GM18870 (cell line): ENCODE data around the gene FZD10.

Source experiments
- ATAC-seq: cut with Tn5 transposase; IDR thresholded peaks from one replicate; pipeline ENCODE4 v1.9.1; 2021; ENCODE audit warnings: moderate library complexity; ENCODE audit not compliant: unreplicated experiment

The FZD10 gene

GRCh38 chr12:130177635-130178242, 15.5 kb downstream of the FZD10 start:
- ATAC-seq = no peak

GRCh38 chr12:130178282-130178681, 16.0 kb downstream of the FZD10 start:
- no peak for ATAC-seq

DNA sequence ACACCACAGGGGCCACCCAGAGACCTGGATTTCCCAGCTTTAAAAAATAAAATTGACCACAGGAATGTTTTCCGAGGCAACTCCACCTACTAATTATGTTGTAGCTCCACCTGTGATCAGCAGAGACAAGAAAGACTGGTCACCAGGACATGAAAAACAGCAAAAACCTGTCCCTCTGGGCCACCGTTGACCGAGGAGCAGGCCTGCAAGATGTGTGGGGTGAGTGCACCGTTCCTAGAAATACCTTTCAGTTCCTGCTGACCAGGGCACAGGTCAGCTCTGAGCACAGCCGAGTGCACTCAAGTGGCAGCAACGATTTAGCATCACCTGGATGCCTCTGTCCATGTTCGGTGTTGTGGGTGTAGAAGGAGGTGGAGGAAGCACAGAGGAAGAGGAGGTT, 16.9 kb downstream of the FZD10 start:
- no peak for ATAC-seq

DNA sequence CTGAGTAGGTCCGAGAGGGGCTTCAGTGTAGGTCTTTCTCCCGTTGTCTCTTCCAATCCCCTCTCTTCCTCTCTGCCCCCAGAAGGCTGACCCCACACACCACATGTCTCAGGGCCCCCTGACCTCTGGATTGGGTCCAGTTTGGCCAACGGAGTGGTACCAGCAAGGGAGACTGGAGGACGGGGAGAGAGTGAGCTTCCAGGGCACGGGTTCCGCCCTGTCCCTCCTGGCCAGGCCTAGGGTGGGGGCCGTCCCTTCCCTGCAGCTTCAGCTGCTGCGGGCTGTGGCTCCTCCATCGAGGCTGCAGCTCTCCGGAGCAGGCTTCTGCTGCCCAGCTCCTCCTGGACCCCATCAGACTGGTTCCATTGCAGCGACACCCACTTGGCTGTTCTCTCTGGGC, 17.4 kb downstream of the FZD10 start:
- no peak for ATAC-seq

DNA sequence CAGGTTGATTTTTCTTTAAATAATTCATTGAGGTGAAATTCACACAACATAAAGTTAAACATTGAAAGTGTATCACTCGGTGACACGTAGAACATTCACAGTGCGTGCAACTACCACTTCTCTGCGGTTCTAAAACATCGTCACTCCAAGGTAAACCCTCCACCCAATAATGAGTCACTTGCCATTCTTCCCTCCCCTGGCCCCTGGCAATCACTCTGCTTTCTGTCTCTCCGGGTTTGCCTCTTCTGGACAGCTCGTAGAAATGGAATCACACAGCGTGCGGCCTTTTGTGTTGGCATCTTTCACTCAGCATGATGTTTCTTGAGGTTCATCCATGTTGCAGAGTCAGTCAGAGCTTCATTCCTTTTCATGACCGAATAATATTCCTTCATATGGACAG, 18.9 kb downstream of the FZD10 start:
- no peak for ATAC-seq

DNA sequence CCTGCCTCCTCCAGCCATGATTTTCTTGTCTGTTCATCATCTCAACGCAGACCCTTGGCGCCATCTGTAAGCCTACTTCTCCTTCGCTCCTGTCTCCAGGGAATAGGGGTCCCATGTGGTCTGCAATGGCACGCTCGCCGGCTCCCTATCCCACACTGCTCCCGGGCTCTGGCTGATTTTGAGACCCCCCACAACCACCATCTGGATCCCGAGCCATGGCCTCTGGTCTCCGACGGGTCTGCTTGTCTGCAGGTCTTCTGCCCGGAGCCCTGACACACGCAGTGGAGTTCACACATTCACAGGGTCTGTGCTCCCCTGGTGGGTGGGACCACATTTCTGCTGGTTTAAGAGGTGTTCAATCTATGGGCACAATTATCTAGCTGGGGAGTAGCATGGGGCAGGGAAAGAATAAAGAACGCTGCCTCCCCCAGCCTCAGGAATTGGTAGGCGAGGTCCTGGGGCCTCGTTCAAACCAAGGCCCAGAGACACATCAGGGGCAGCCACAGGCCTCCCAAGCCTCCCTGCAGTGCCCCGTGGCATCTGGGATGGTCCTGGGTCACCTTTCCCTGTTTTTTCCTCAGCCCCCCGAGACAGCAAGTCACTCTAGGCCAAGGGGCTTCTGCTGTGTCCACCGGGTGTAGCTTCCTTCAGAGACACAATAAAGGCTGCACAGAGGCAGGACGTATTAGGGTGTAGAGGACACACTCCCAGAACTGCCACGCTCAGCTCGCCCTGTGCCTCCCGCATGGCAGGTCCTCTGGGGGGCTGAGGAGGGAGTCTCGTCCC, 21.5 kb downstream of the FZD10 start:
- no peak for ATAC-seq

DNA sequence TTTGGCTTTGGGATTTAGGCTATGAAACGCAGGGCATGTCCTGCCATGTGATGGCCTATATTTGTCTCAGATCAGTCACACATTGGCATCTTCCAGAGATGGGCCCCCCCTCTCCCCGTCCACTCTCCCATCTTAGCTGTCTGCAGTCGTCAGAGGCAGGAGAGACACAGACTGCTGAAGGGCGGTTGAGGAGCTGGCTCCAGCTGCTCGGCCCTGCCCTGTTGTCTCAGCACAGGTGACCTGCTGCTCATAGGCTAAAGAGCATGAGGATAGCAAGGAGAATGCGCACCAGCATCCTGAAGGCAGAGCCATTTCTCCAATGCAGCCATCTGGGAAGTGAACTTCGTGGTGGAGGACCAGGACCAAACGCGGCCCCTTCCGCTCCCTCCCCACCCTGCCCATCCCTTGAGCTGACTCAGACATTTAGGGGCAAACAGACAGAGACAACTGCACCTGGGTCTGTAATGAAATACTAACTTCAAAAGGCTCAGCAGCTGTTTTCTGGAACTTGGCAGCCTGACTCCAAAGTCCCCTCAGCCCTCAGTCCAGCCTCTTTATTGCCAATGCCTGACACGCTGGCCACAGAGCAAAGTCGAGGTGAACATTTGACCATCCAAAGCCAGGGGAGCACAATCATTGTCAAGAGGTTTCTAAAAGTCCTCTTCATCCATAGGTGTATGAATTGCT, 22.3 kb downstream of the FZD10 start:
- no peak for ATAC-seq

- no peak for ATAC-seq
Observed at GRCh38 chr12:130185455-130186391, 23.5 kb downstream of the FZD10 start.

DNA sequence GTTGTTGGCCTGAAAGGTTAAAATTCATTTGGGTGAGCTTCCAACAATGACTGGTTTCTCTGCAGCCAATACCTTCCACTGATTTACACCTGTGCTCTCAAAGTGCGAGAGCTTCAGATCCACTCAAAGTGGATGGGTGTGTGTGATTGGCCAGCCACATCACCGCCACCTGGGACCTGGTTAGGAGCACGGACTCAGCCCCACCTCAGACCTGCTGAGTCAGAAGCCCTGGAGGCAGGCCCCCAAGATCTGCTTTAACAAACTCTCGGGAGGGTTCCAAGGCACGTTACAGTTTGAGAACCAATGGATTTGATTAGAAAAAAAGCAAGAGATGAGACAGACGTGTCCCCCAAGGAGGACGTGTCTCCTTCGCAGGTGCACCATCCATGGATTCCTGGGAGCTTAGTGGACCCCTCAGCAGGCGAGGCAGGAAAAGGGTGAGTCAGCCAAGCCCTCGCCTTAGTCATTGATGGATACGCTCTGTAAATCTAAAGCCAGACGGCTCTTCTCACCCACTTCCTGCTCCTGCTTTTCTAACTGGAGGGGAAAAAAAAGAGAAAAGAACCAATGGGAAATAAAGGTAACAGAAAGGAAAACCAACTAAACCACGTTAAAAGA, 24.5 kb downstream of the FZD10 start:
- ATAC-seq = no peak

- ATAC-seq = no peak
Observed at GRCh38 chr12:130192642-130193345, 30.5 kb downstream of the FZD10 start.

- no peak for ATAC-seq
Observed at GRCh38 chr12:130194154-130194553, 31.9 kb downstream of the FZD10 start.

DNA sequence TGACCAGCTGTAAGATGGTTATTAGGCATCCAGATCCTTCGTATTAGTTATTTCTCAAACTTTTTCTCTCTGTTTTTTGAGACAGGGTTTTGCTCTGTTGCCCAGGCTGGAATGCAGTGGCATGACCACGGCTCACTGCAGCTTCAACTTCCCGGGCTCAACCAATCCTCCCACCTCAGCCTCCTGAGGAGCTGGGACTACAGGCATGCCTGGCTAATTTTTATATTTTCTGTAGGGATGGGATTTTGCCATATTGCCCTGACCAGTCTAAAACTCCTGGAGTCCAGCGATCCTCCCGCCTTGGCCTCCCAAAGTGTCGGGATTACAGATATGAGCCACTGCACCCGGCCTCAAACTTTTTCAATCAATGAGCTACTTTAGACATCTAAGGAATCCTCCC, 33.1 kb downstream of the FZD10 start:
- no peak for ATAC-seq

DNA sequence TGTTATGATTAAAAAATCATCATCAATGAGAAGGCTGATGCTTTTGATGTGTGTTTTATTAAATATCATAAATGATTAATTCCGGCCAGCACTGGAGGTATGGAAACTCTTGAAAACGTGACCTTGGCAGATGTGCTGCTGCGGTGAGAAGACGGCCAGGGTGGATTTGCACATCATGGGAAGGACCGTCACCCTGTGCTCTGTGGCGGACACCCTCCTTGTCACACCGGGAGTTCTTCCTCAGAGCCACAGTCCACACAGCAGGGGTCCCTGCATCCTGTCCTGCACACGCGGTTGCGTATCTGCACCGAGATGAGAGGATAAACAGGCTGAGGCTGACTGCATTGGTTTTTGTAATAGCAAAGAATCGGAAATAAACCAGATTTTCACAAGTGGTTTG, 33.5 kb downstream of the FZD10 start:
- ATAC-seq = no peak

GRCh38 chr12:130196827-130197226, 34.6 kb downstream of the FZD10 start:
- ATAC-seq = no peak

GRCh38 chr12:130198026-130198662, 35.9 kb downstream of the FZD10 start:
- no peak for ATAC-seq

- ATAC-seq = no peak
Observed at GRCh38 chr12:130198663-130199060, 36.4 kb downstream of the FZD10 start.

GRCh38 chr12:130199581-130200390, 37.5 kb downstream of the FZD10 start:
- no peak for ATAC-seq

GRCh38 chr12:130200445-130200844, 38.2 kb downstream of the FZD10 start:
- ATAC-seq = no peak

- no peak for ATAC-seq
Observed at GRCh38 chr12:130201037-130201436, 38.8 kb downstream of the FZD10 start.
